Measurements from ENCODE around the gene ACO2.

ACO2 gene

GRCh38 chr22:41491374-41492100 is 22.6 kb downstream of the ACO2 start:
- no peak for DNase-seq

GRCh38 chr22:41498303-41498835 is 29.5 kb downstream of the ACO2 start:
- DNase-seq = no peak

- no peak for DNase-seq
These were observed 30.8 kb downstream of the ACO2 start for GRCh38 chr22:41499624-41500280.

- DNase-seq = no peak
These were observed 31.4 kb downstream of the ACO2 start for GRCh38 chr22:41500303-41500702.

- no peak for DNase-seq
These were observed 32.3 kb downstream of the ACO2 start for GRCh38 chr22:41501209-41501608.

GRCh38 chr22:41504397-41504796 is 35.5 kb downstream of the ACO2 start:
- no peak for DNase-seq

- no peak for DNase-seq
These were observed 35.9 kb downstream of the ACO2 start for GRCh38 chr22:41504816-41505215.

- no peak for DNase-seq
These were observed 36.7 kb downstream of the ACO2 start for GRCh38 chr22:41505511-41506220.

- no peak for DNase-seq
These were observed 38.6 kb downstream of the ACO2 start for GRCh38 chr22:41507330-41508063.

- DNase-seq = no peak
These were observed 39.9 kb downstream of the ACO2 start for GRCh38 chr22:41508770-41509170.

GRCh38 chr22:41511521-41511968 is 42.6 kb downstream of the ACO2 start:
- no peak for DNase-seq

- DNase-seq = no peak
These were observed 43.7 kb downstream of the ACO2 start for GRCh38 chr22:41512421-41513194.

GRCh38 chr22:41513391-41513790 is 44.5 kb downstream of the ACO2 start:
- DNase-seq = no peak

- DNase-seq = no peak
These were observed 47.5 kb downstream of the ACO2 start for GRCh38 chr22:41516462-41516861.

GRCh38 chr22:41517172-41518047 is 48.5 kb downstream of the ACO2 start:
- DNase-seq = no peak

GRCh38 chr22:41518048-41518347 is 49.1 kb downstream of the ACO2 start:
- no peak for DNase-seq

GRCh38 chr22:41521126-41521525 is 52.2 kb downstream of the ACO2 start:
- peak; percentile 11 for DNase-seq

- no peak for DNase-seq
These were observed 53.9 kb downstream of the ACO2 start for GRCh38 chr22:41522813-41523212.

GRCh38 chr22:41523464-41524221 is 54.7 kb downstream of the ACO2 start:
- DNase-seq = no peak

GRCh38 chr22:41524251-41524661 is 55.3 kb downstream of the ACO2 start:
- DNase-seq = no peak
